Activated CD4-positive, alpha-beta T cell treated with anti-CD3 and anti-CD28 coated beads, Interleukin-2, amount 10 ng/mL, durations not matched to agents 24 days and 14 days (primary cell): ENCODE data around the gene ATP13A4. TPM values are rescaled to one million over a fixed set of nuclear protein-coding genes. Genes with fewer than 3 reads are reported as not detected.

Source experiments
- DNase-seq: peaks from one replicate; pipeline ENCODE4 v3.0.0; 2022
- H3K27ac Mint-ChIP-seq: one replicate; pipeline ENCODE4 v1.8.0; 2022; ENCODE audit warnings: mild to moderate bottlenecking, mixed read lengths
- H3K27me3 Mint-ChIP-seq: one replicate; pipeline ENCODE4 v1.8.0; 2022; ENCODE audit warnings: mixed read lengths
- H3K36me3 Mint-ChIP-seq: one replicate; pipeline ENCODE4 v1.8.0; 2022; ENCODE audit warnings: low read depth, mild to moderate bottlenecking, mixed read lengths
- H3K4me1 Mint-ChIP-seq: one replicate; pipeline ENCODE4 v1.8.0; 2021; ENCODE audit warnings: mixed read lengths
- H3K4me3 Mint-ChIP-seq: one replicate; pipeline ENCODE4 v1.8.0; 2022; ENCODE audit warnings: mild to moderate bottlenecking, moderate library complexity, mixed read lengths
- H3K9me3 Mint-ChIP-seq: one replicate; pipeline ENCODE4 v1.8.0; 2021; ENCODE audit warnings: mixed read lengths
- intact Hi-C: fragments of 100-400 bp; cut with micrococcal nuclease; formaldehyde crosslinking; loops from one replicate; pipeline ENCODE4 v1.15.1; 2023
- total RNA-seq: library from RNA; stranded (reverse); gene quantifications from 2 replicates; pipeline ENCODE4 v1.2.3, GENCODE V29; 2022

The ATP13A4 gene
- total RNA-seq, 1 donor from 2014 or later: 2.1 TPM

DNA sequence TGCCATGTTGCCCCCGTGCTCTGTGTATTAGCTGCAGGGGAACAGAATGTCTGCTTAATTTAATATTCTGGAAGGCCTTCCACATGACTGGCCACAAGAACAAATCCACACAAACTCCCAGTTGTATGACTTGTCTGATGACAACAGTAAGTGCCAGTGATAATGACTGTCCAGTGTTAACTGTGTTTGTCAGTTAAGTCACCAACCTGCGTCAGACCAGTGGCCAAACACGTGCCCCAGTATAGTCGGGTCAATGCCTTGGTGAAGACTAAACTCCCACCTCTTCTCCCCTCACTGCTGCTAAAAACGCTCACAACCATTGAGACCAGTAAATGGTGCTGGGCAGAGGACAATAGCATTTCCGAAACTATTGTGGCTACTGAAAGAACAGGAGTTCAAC, 166.3 kb downstream of the ATP13A4 start:
- Mint-ChIP-seq H3K27me3 (peaks cover 2% of the 10 kb centered on the region), H3K4me3 (no peak overlapping the region), H3K36me3 (no peaks in the 10 kb centered on the region), H3K27ac (no peak overlapping the region), H3K9me3 (no peaks in the 10 kb centered on the region), H3K4me1 (no peaks in the 10 kb centered on the region)
- no peak for DNase-seq
- intact Hi-C loops: no loop called here

- Mint-ChIP-seq H3K9me3 (no peaks in the 10 kb centered on the region), H3K4me3 (no peak overlapping the region), H3K4me1 (no peaks in the 10 kb centered on the region), H3K27me3 (peaks cover 2% of the 10 kb centered on the region), H3K36me3 (no peaks in the 10 kb centered on the region), H3K27ac (no peak overlapping the region)
- intact Hi-C loops: no loop called here
- no peak for DNase-seq
Observed at GRCh38 chr3:193387596-193387995, 167.1 kb downstream of the ATP13A4 start.

DNA sequence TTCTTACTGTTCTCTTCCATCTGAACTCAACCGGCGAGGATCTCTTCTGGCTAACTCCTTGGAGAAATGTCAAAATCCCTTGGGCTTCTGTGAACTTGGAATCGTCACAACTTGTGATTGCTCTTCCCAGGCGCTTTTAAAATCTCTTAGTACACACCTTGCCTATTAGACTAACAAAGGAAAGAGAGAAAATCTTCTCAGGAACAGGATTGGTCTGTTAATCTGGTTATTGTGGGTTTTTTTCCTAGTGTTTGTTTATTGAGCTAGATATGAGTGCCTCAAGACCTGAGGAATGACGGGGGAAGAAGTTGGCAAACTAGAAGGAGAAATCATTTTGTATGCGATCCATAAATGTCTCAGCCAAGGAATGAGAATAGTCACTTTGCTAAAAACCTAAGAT, 176.0 kb downstream of the ATP13A4 start, which contains the start of gene ATP13A5:
Gene ATP13A5 (minus strand): TSS at position 48 of the 400 bp plus-strand sequence. CDS start 28 bp downstream, at position 20.
- no peak within 1 kb of the TSS for H3K27ac Mint-ChIP-seq
- intact Hi-C loops: no loop called here
- no peaks in the 10 kb centered on the region for H3K4me1 Mint-ChIP-seq
- H3K9me3 Mint-ChIP-seq: no peaks in the 10 kb centered on the region
- no peaks in the 10 kb centered on the region for H3K36me3 Mint-ChIP-seq
- no peak within 1 kb of the TSS for H3K4me3 Mint-ChIP-seq
- DNase-seq: no peak
- H3K27me3 Mint-ChIP-seq: peaks cover 15% of the 10 kb centered on the region

DNA sequence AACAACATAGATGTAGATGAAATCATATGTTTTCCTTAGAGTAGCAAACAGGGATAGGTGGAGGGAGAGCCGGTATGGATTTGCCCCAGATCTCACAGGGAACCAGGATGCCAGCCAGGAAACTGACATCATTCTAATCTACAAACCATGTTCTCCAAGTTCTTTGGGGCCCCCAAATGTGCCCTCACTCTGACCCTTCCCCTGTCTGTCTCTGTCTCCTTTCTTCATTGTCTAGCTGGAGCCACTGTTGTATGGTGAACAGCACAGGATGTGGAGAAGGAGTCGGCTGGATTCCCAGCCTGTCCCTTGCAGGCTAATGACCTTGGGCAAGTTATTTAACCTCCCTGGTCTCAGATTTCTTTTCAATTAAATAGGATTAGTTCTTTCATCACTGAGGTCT, 177.1 kb downstream of the ATP13A4 start:
- no peak overlapping the region for H3K4me3 Mint-ChIP-seq
- peaks cover 2% of the 10 kb centered on the region for H3K4me1 Mint-ChIP-seq
- no peaks in the 10 kb centered on the region for H3K36me3 Mint-ChIP-seq
- no peak for DNase-seq
- no peaks in the 10 kb centered on the region for H3K9me3 Mint-ChIP-seq
- intact Hi-C loops: no loop called here
- H3K27ac Mint-ChIP-seq: no peak overlapping the region
- H3K27me3 Mint-ChIP-seq: peaks cover 15% of the 10 kb centered on the region

GRCh38 chr3:193375614-193376013, 179.1 kb downstream of the ATP13A4 start:
- no peaks in the 10 kb centered on the region for H3K36me3 Mint-ChIP-seq
- intact Hi-C loops: no loop called here
- no peaks in the 10 kb centered on the region for H3K9me3 Mint-ChIP-seq
- no peak overlapping the region for H3K27ac Mint-ChIP-seq
- peaks cover 2% of the 10 kb centered on the region for H3K4me1 Mint-ChIP-seq
- peaks cover 11% of the 10 kb centered on the region for H3K27me3 Mint-ChIP-seq
- no peak overlapping the region for H3K4me3 Mint-ChIP-seq
- no peak for DNase-seq

DNA sequence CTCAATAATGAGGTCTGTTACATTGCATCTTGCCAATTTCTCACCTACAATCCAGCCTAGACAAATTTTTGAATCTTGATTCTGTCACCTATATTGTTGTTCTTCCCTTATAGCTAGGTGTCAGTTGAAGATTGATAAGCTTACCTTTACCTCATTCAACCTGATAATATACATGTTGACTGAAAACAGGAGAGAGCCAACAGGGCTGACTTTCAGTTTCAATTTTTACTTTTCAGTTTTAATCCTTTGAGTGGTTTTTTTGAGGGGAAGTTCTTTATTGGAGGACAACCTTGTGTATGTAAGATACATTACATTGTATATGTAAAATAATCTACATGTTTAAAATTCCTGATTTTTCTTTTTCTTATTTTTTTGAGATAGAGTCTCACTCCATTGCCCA, 181.9 kb downstream of the ATP13A4 start:
- Mint-ChIP-seq H3K9me3 (no peaks in the 10 kb centered on the region), H3K4me3 (no peak overlapping the region), H3K4me1 (peaks cover 2% of the 10 kb centered on the region), H3K27me3 (peaks cover 10% of the 10 kb centered on the region), H3K27ac (no peak overlapping the region), H3K36me3 (no peaks in the 10 kb centered on the region)
- intact Hi-C loops: no loop called here
- DNase-seq: no peak

- H3K4me1 Mint-ChIP-seq: peaks cover 2% of the 10 kb centered on the region
- no peaks in the 10 kb centered on the region for H3K36me3 Mint-ChIP-seq
- H3K9me3 Mint-ChIP-seq: no peaks in the 10 kb centered on the region
- H3K4me3 Mint-ChIP-seq: no peak overlapping the region
- H3K27ac Mint-ChIP-seq: no peak overlapping the region
- no peak for DNase-seq
- intact Hi-C loops: no loop called here
- H3K27me3 Mint-ChIP-seq: peaks cover 12% of the 10 kb centered on the region
Observed at GRCh38 chr3:193367868-193368267, 186.8 kb downstream of the ATP13A4 start.

- H3K27ac Mint-ChIP-seq: no peak overlapping the region
- H3K4me1 Mint-ChIP-seq: no peaks in the 10 kb centered on the region
- no peak for DNase-seq
- no peaks in the 10 kb centered on the region for H3K27me3 Mint-ChIP-seq
- H3K9me3 Mint-ChIP-seq: no peaks in the 10 kb centered on the region
- no peak overlapping the region for H3K4me3 Mint-ChIP-seq
- no peaks in the 10 kb centered on the region for H3K36me3 Mint-ChIP-seq
- intact Hi-C loops: no loop called here
Observed at GRCh38 chr3:193357291-193357690, 197.4 kb downstream of the ATP13A4 start.

DNA sequence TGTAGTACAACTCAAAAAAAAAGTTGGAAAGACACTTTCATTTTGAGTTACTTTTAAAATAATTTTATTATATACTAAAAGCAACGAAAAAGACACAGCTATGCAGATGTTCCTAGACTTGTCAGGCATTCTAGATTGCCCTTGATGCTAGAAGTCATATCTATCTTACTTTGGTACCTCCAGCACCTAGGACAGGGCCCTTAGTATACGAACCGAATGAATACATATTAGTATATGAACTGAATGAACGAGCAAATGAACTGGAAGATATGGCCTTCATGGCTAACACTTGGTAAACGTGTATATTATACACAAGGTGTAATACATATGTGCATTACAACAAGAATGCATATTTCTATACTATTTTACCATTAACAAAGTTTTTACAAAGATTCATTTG, 200.3 kb downstream of the ATP13A4 start:
- H3K4me3 Mint-ChIP-seq: no peak overlapping the region
- intact Hi-C loops: no loop called here
- no peaks in the 10 kb centered on the region for H3K36me3 Mint-ChIP-seq
- no peak overlapping the region for H3K27ac Mint-ChIP-seq
- DNase-seq: no peak
- H3K9me3 Mint-ChIP-seq: no peaks in the 10 kb centered on the region
- H3K4me1 Mint-ChIP-seq: no peaks in the 10 kb centered on the region
- H3K27me3 Mint-ChIP-seq: no peaks in the 10 kb centered on the region

Other genes with a start within 250 kb of the ATP13A4 start
- gene ATP13A5, start 176.1 kb downstream of the ATP13A4 start, total RNA-seq: not detected in 2 replicates
- 91.2 and 92.2 TPM in 2 replicates for gene OPA1, start 38.3 kb upstream of the ATP13A4 start, total RNA-seq